Keratinocyte (primary cell): ENCODE measurements around the gene RAB44. TPM values are rescaled to one million over a fixed set of nuclear protein-coding genes. Genes with fewer than 3 reads are reported as not detected.
"Not testable (repeated sequence)": the region's sequence is repeated elsewhere in the genome, so short reads cannot be mapped to it uniquely, and the experiment has no call there.

ENCODE experiments used
- DNase-seq: peaks from one replicate; pipeline ENCODE4 v3.0.0-alpha.2; 2011; ENCODE audit warnings: low read depth, missing footprints, low spot score
- FAIRE-seq: peaks from 2 replicates; lab custom pipeline; 2011; peaks lifted over from hg19 to GRCh38; lab: Jason Lieb, UNC
- H2AFZ ChIP-seq: 2 replicates; pipeline ENCODE4 v1.6.0; 2012; ENCODE audit warnings: low read length, control low read depth, inconsistent platforms; ENCODE audit not compliant: control insufficient read depth
- H3K27ac ChIP-seq: 2 replicates; pipeline ENCODE4 v1.5.1; 2011; ENCODE audit warnings: low read length; ENCODE audit not compliant: control insufficient read depth, insufficient read depth
- H3K27me3 ChIP-seq: 3 replicates; pipeline ENCODE4 v1.6.0; 2011; ENCODE audit warnings: low read length; ENCODE audit not compliant: control insufficient read depth, insufficient read depth; ENCODE audit errors: extremely low read depth
- H3K36me3 ChIP-seq, 2 experiments: 2 replicates in 1 of 2; 3 replicates in 1 of 2; pipeline ENCODE4 v1.5.1; 2011; ENCODE audit warnings: low read length in 2 of 2, mild to moderate bottlenecking in 1 of 2; ENCODE audit not compliant: control insufficient read depth in 2 of 2, insufficient read depth in 2 of 2; ENCODE audit errors: extremely low read depth in 1 of 2
- H3K4me1 ChIP-seq: 3 replicates; pipeline ENCODE4 v1.5.1; 2011; ENCODE audit warnings: low read length; ENCODE audit not compliant: control insufficient read depth, insufficient read depth; ENCODE audit errors: extremely low read depth
- H3K4me2 ChIP-seq: 3 replicates; pipeline ENCODE4 v1.6.0; 2011; ENCODE audit warnings: low read depth, low read length; ENCODE audit not compliant: control insufficient read depth, insufficient read depth; ENCODE audit errors: extremely low read depth
- H3K4me3 ChIP-seq, 3 experiments: fragments of 200-600 bp in 1 of 3; sonication (generic) in 1 of 3; 2 replicates in 2 of 3; 3 replicates in 1 of 3; pipeline ENCODE4 v1.5.1; 2011 to 2016; ENCODE audit warnings: low read length in 3 of 3, mild to moderate bottlenecking in 3 of 3, control low read depth in 2 of 3, inconsistent platforms in 1 of 3, low read depth in 1 of 3, mixed read lengths in 1 of 3, mixed run types in 1 of 3, moderate library complexity in 1 of 3; ENCODE audit not compliant: control insufficient read depth in 2 of 3, insufficient read depth in 2 of 3; ENCODE audit errors: extremely low read depth in 1 of 3
- H3K79me2 ChIP-seq: 2 replicates; pipeline ENCODE4 v1.6.0; 2012; ENCODE audit warnings: low read length; ENCODE audit not compliant: control insufficient read depth, insufficient read depth
- H3K9ac ChIP-seq: 3 replicates; pipeline ENCODE4 v1.6.0; 2011; ENCODE audit warnings: low read length; ENCODE audit not compliant: control insufficient read depth, insufficient read depth; ENCODE audit errors: extremely low read depth
- H3K9me1 ChIP-seq: 3 replicates; pipeline ENCODE4 v1.6.0; 2011; ENCODE audit warnings: low read length; ENCODE audit not compliant: control insufficient read depth, insufficient read depth; ENCODE audit errors: extremely low read depth
- H3K9me3 ChIP-seq: 2 replicates; pipeline ENCODE4 v1.5.1; 2012; ENCODE audit warnings: low read depth, low read length; ENCODE audit not compliant: control insufficient read depth
- H4K20me1 ChIP-seq: 3 replicates; pipeline ENCODE4 v1.6.0; 2011; ENCODE audit warnings: low read length; ENCODE audit not compliant: control insufficient read depth, insufficient read depth; ENCODE audit errors: extremely low read depth
- CTCF ChIP-seq, 3 experiments: IDR thresholded peaks in 1 of 3; conservative IDR thresholded peaks in 1 of 3; optimal IDR thresholded peaks in 1 of 3; 2 replicates in 2 of 3; 3 replicates in 1 of 3; pipeline versions ENCODE3 to v1.5.1; 2011; ENCODE audit warnings: low read length in 3 of 3, mild to moderate bottlenecking in 3 of 3, moderate library complexity in 2 of 3, control low read depth in 1 of 3, inconsistent platforms in 1 of 3; ENCODE audit not compliant: insufficient read depth in 2 of 3; ENCODE audit errors: extremely low read depth in 1 of 3
- EZH2 ChIP-seq: IDR thresholded peaks from one replicate; pipeline ENCODE4 v1.6.1; 2012; ENCODE audit warnings: inconsistent platforms, mild to moderate bottlenecking, low read length, moderate library complexity
- dilution Hi-C: fragments of 300-500 bp; cut with MboI; formaldehyde crosslinking; loops from one replicate; pipeline ENCODE4 v1.7.0; 2020; ENCODE audit warnings: low sequenced_read_pairs; ENCODE audit not compliant: extremely low pct_ligation_motif_present
- polyA plus RNA-seq, 5 experiments: library from polyadenylated mRNA; depleted of rRNA in 3 of 5; stranded (reverse) in 3 of 5; stranded (forward) in 1 of 5; unstranded in 1 of 5; fragments of >200 nt; gene quantifications; 1 replicate in 1 of 5; 2 replicates in 3 of 5; 3 replicates in 1 of 5; pipeline versions ENCODE4 v1.2.1 to v1.2.3, GENCODE V29; 2011 to 2012; ENCODE audit warnings: missing spikeins in 2 of 5, low read depth in 1 of 5, low replicate concordance in 1 of 5

RAB44 gene
- polyA plus RNA-seq, 1 donor (not counting 4 experiments of a cell fraction or from before 2014, with no cell fraction given): 0.03 TPM

GRCh38 chr6:36651659-36652379 is 45.8 kb upstream of the RAB44 start:
- no peak for DNase-seq
- no peak for FAIRE-seq
- H3K4me3 ChIP-seq: no peak overlapping the region
- TF ChIP-seq EZH2: no peak
- no peaks in the 10 kb centered on the region for H3K9me3 ChIP-seq
- H2AFZ ChIP-seq: no peak overlapping the region
- dilution Hi-C loops: no loop called here
- H3K36me3 ChIP-seq: no peaks in the 10 kb centered on the region
- no peaks in the 10 kb centered on the region for H3K79me2 ChIP-seq
- H3K4me2 ChIP-seq: no peak overlapping the region
- no peak overlapping the region for H3K9ac ChIP-seq
- no peak overlapping the region for H3K27ac ChIP-seq
- H3K27me3 ChIP-seq: no peaks in the 10 kb centered on the region
- H3K4me1 ChIP-seq: no peaks in the 10 kb centered on the region
- H4K20me1 ChIP-seq: no peaks in the 10 kb centered on the region
- H3K9me1 ChIP-seq: no peaks in the 10 kb centered on the region

GRCh38 chr6:36654469-36654868 is 43.2 kb upstream of the RAB44 start:
- H3K9ac ChIP-seq, H3K36me3 ChIP-seq, H3K4me3 ChIP-seq, H2AFZ ChIP-seq, dilution Hi-C loops, H3K9me1 ChIP-seq, H3K27ac ChIP-seq, H3K4me2 ChIP-seq, H3K79me2 ChIP-seq, H3K9me3 ChIP-seq, H3K27me3 ChIP-seq, FAIRE-seq, DNase-seq, H4K20me1 ChIP-seq: not testable (repeated sequence)
- peaks cover 15% of the 10 kb centered on the region for H3K4me1 ChIP-seq

- no peaks in the 10 kb centered on the region for H3K27me3 ChIP-seq
- FAIRE-seq: no peak
- H3K4me1 ChIP-seq: peaks cover 17% of the 10 kb centered on the region
- TF ChIP-seq CTCF (optimal IDR thresholded peaks at IDR 0.05 in 1 of 3, IDR thresholded peaks at IDR 0.05 in 1 of 3, conservative IDR thresholded peaks at IDR 0.05 in 1 of 3; ENCODE audit: extremely low read depth in 1 of 3, insufficient read depth in 2 of 3, low read length in 3 of 3) (no peak), EZH2 (no peak)
- no peaks in the 10 kb centered on the region for H3K79me2 ChIP-seq
- H3K9me3 ChIP-seq: no peaks in the 10 kb centered on the region
- dilution Hi-C loops: no loop called here
- H3K4me3 ChIP-seq: no peak overlapping the region
- H2AFZ ChIP-seq: no peak overlapping the region
- H4K20me1 ChIP-seq: no peaks in the 10 kb centered on the region
- no peaks in the 10 kb centered on the region for H3K36me3 ChIP-seq
- H3K9ac ChIP-seq: no peak overlapping the region
- DNase-seq: no peak
- H3K9me1 ChIP-seq: no peaks in the 10 kb centered on the region
- H3K4me2 ChIP-seq: no peak overlapping the region
- no peak overlapping the region for H3K27ac ChIP-seq
Observed at GRCh38 chr6:36655085-36655724, 42.4 kb upstream of the RAB44 start.
